ENCODE data around the gene MMP15. TPM values are rescaled to one million over a fixed set of nuclear protein-coding genes. Genes with fewer than 3 reads are reported as not detected.

Gene MMP15
- polyA plus RNA-seq, 1 of the 3 experiments (the other 2 are of a cell fraction) = 3.1 TPM

- peaks cover 0 to 35% of the 10 kb centered on the region in 2 experiments for H3K36me3 ChIP-seq (replicated peaks in 1 of 2; ENCODE audit: control insufficient read depth in 1 of 2, insufficient read depth in 2 of 2, low read length in 1 of 2)
- POLR2A ChIA-PET = no interaction called here
- H3K4me1 ChIP-seq (ENCODE audit: control insufficient read depth in 1 of 2, insufficient read depth in 2 of 2, low read depth in 1 of 2, low read length in 1 of 2) = peaks cover 0 to 11% of the 10 kb centered on the region in 2 experiments; a peak in 1 of 4 replicates
- CTCF ChIA-PET = interaction anchor here (1.6 kb wide), 1 partner anchor 90 kb away, joined by 4 read pairs; no protein-coding TSS in a partner anchor
- TF ChIP-seq, protein P1, sequence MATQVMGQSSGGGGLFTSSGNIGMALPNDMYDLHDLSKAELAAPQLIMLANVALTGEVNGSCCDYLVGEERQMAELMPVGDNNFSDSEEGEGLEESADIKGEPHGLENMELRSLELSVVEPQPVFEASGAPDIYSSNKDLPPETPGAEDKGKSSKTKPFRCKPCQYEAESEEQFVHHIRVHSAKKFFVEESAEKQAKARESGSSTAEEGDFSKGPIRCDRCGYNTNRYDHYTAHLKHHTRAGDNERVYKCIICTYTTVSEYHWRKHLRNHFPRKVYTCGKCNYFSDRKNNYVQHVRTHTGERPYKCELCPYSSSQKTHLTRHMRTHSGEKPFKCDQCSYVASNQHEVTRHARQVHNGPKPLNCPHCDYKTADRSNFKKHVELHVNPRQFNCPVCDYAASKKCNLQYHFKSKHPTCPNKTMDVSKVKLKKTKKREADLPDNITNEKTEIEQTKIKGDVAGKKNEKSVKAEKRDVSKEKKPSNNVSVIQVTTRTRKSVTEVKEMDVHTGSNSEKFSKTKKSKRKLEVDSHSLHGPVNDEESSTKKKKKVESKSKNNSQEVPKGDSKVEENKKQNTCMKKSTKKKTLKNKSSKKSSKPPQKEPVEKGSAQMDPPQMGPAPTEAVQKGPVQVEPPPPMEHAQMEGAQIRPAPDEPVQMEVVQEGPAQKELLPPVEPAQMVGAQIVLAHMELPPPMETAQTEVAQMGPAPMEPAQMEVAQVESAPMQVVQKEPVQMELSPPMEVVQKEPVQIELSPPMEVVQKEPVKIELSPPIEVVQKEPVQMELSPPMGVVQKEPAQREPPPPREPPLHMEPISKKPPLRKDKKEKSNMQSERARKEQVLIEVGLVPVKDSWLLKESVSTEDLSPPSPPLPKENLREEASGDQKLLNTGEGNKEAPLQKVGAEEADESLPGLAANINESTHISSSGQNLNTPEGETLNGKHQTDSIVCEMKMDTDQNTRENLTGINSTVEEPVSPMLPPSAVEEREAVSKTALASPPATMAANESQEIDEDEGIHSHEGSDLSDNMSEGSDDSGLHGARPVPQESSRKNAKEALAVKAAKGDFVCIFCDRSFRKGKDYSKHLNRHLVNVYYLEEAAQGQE (IDR thresholded peaks at IDR 0.05; ENCODE audit: low read depth, low read length) = no peak
- TF ChIP-seq CHD2 (IDR thresholded peaks at IDR 0.05; ENCODE audit: low read length, partially characterized antibody) (no peak), NRF1 (IDR thresholded peaks at IDR 0.05; ENCODE audit: low read depth, low read length) (no peak), EZH2phosphoT487 (IDR thresholded peaks at IDR 0.05; ENCODE audit: borderline replicate concordance, low read depth) (no peak), RFX5 (IDR thresholded peaks at IDR 0.05; ENCODE audit: low read length) (no peak), YY1 (IDR thresholded peaks at IDR 0.05; ENCODE audit: low read depth) (no peak), GABPA (IDR thresholded peaks at IDR 0.05; ENCODE audit: low read depth) (no peak), RAD21 (IDR thresholded peaks at IDR 0.05; ENCODE audit: low read length) (no peak)
- H3K4me2 ChIP-seq = no peak overlapping the region
- H3K9ac ChIP-seq = no peak overlapping the region
- H3K9me3 ChIP-seq = no peaks in the 10 kb centered on the region
- H3K9me2 ChIP-seq = no peaks in the 10 kb centered on the region
- peaks cover 20% of the 10 kb centered on the region for H3K79me2 ChIP-seq (ENCODE audit: insufficient read depth)
- no peak overlapping the region for H2AFZ ChIP-seq (ENCODE audit: low read depth)
- H3K27me3 ChIP-seq (ENCODE audit: insufficient read depth) = no peaks in the 10 kb centered on the region
- no peak overlapping the region for H3K27ac ChIP-seq (ENCODE audit: low read depth in 2 of 2, low read length in 1 of 2)
- 0 out of 2 replicates have a peak, but pooled peaks cover 6% of the 10 kb centered on the region for H4K20me1 ChIP-seq (ENCODE audit: insufficient read depth)
- DNase-seq = no peak
- H3F3A ChIP-seq (replicated peaks; ENCODE audit: insufficient read depth) = peaks cover under 1% of the 10 kb centered on the region
- WGBS (ENCODE audit: low lambda C conversion rate) = 78% methylated on average over 14 of the region's 18 CpGs
- H3K4me3 ChIP-seq (ENCODE audit: low read depth in 2 of 2, low read length in 1 of 2) = no peak overlapping the region
These were observed 29.7 kb upstream of the MMP15 start for GRCh38 chr16:57995721-57996405.

DNA sequence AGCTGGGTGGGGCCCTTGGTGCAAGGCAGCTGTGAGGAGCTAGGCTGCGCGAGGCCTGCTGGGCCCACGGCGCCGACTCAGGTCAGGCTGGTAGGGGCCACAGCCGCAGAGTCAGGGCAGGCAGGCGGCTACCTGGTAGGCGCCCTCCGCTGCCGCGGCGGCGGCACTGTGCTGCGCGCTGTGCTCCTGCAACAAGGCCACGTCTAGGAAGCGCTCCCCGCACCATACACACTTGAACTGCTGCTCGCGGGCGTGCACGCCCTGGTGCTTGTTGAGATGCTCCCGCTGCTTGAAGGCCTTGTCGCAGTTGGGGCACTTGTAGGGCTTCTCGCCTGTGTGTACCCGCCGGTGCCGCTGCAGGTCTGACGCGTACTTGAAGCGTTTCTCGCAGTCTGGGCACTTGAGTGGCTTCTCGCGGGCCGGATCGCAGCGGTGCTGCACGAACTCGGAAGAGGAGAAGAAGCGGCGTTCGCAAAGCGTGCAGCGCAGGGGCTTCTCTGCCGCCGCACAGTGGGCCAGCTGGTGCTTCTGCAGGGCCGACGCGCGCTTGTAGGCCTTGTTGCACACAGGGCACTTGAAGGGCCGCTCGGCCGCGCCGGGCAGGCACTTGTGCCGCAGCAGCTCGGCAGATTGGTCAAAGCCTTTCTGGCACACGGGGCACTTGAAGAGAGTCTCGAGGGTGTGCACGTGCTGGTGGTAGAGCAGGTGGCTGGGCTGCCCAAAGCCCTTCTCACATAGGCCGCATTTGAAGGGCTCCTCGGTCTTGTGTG lies 29.0 kb upstream of the MMP15 start:
- Histone ChIP-seq H3K9me3 (no peaks in the 10 kb centered on the region), H2AFZ (ENCODE audit: low read depth) (no peak overlapping the region), H3K4me3 (ENCODE audit: low read depth in 2 of 2, low read length in 1 of 2) (no peak overlapping the region), H3K9me2 (no peaks in the 10 kb centered on the region), H4K20me1 (ENCODE audit: insufficient read depth) (0 out of 2 replicates have a peak, but pooled peaks cover 6% of the 10 kb centered on the region), H3K4me2 (no peak overlapping the region), H3K4me1 (ENCODE audit: control insufficient read depth in 1 of 2, insufficient read depth in 2 of 2, low read depth in 1 of 2, low read length in 1 of 2) (peaks cover 0 to 12% of the 10 kb centered on the region in 2 experiments; a peak in 1 of 4 replicates), H3K27me3 (ENCODE audit: insufficient read depth) (no peaks in the 10 kb centered on the region), H3K79me2 (ENCODE audit: insufficient read depth) (peaks cover 20% of the 10 kb centered on the region), H3K9ac (no peak overlapping the region), H3K27ac (ENCODE audit: low read depth in 2 of 2, low read length in 1 of 2) (no peak overlapping the region), H3F3A (replicated peaks; ENCODE audit: insufficient read depth) (peaks cover 4% of the 10 kb centered on the region), H3K36me3 (replicated peaks in 1 of 2; ENCODE audit: control insufficient read depth in 1 of 2, insufficient read depth in 2 of 2, low read length in 1 of 2) (peaks cover 0 to 35% of the 10 kb centered on the region in 2 experiments)
- 95% methylated on average over 26 of the region's 62 CpGs for WGBS (ENCODE audit: low lambda C conversion rate)
- TF ChIP-seq SIN3A (IDR thresholded peaks at IDR 0.05; ENCODE audit: borderline replicate concordance, low read depth, low read length) = no peak
- TF ChIP-seq RFX5 (IDR thresholded peaks at IDR 0.05; ENCODE audit: low read length) = no peak
- no peak for TF ChIP-seq POLR2AphosphoS5 (IDR thresholded peaks at IDR 0.05; ENCODE audit: low read depth, low read length)
- TF ChIP-seq RAD21 (IDR thresholded peaks at IDR 0.05; ENCODE audit: low read length) = no peak
- TF ChIP-seq FOXJ3 (CRISPR knock-in tag; IDR thresholded peaks at IDR 0.05) = no peak
- TF ChIP-seq YY1 (IDR thresholded peaks at IDR 0.05; ENCODE audit: low read depth) = no peak
- TF ChIP-seq, protein P2, sequence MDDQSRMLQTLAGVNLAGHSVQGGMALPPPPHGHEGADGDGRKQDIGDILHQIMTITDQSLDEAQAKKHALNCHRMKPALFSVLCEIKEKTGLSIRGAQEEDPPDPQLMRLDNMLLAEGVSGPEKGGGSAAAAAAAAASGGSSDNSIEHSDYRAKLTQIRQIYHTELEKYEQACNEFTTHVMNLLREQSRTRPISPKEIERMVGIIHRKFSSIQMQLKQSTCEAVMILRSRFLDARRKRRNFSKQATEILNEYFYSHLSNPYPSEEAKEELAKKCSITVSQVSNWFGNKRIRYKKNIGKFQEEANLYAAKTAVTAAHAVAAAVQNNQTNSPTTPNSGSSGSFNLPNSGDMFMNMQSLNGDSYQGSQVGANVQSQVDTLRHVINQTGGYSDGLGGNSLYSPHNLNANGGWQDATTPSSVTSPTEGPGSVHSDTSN (IDR thresholded peaks at IDR 0.05) = no peak
- TF ChIP-seq ZBTB33 (IDR thresholded peaks at IDR 0.05; ENCODE audit: borderline replicate concordance, low read depth) = no peak
- TF ChIP-seq, protein P3, sequence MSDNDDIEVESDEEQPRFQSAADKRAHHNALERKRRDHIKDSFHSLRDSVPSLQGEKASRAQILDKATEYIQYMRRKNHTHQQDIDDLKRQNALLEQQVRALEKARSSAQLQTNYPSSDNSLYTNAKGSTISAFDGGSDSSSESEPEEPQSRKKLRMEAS (IDR thresholded peaks at IDR 0.05; ENCODE audit: low read depth) = no peak
- ChIA-PET POLR2A (no interaction called here), CTCF (interaction anchor here (1.6 to 6.2 kb wide), 2 partner anchors 91 to 97 kb away, joined by 4 to 71 read pairs; no protein-coding TSS in a partner anchor)
- DNase-seq = no peak
